IgD-negative memory B cell (primary cell): ENCODE data around the gene C12orf57. TPM values are rescaled to one million over a fixed set of nuclear protein-coding genes. Genes with fewer than 3 reads are reported as not detected.
A peak's percentile ranks its signal among the peaks of the same experiment; 100 is the strongest.

Experiments used
- H3K27ac Mint-ChIP-seq, 3 donors: one replicate each; pipeline ENCODE4 v1.8.0; 2020 to 2022; ENCODE audit warnings: mild to moderate bottlenecking in 3 of 3, mixed read lengths in 3 of 3, moderate library complexity in 1 of 3
- H3K27me3 Mint-ChIP-seq: one replicate; pipeline ENCODE4 v1.8.0; 2021; ENCODE audit warnings: mixed read lengths
- H3K36me3 Mint-ChIP-seq: one replicate; pipeline ENCODE4 v1.8.0; 2020; ENCODE audit warnings: mild to moderate bottlenecking, mixed read lengths
- H3K4me1 Mint-ChIP-seq, 3 donors: one replicate each; pipeline ENCODE4 v1.8.0; 2020 to 2022; ENCODE audit warnings: mixed read lengths in 3 of 3, mild to moderate bottlenecking in 1 of 3
- H3K4me3 Mint-ChIP-seq, 4 donors: one replicate each; pipeline ENCODE4 v1.8.0; 2020 to 2022; ENCODE audit warnings: mild to moderate bottlenecking in 4 of 4, mixed read lengths in 4 of 4, moderate library complexity in 3 of 4
- H3K9me3 Mint-ChIP-seq, 3 donors: one replicate each; pipeline ENCODE4 v1.8.0; 2020 to 2021; ENCODE audit warnings: mixed read lengths in 3 of 3, mild to moderate bottlenecking in 1 of 3
- polyA plus RNA-seq: library from polyadenylated mRNA; unstranded; fragments of 300-500 nt; fragmentation: Illumina TruSeq; gene quantifications from one replicate; pipeline ENCODE4 v1.2.3, GENCODE V29; 2021

C12orf57 gene
- polyA plus RNA-seq, 1 donor from 2014 or later: 141 TPM

GRCh38 chr12:6970096-6970527 is 26.3 kb downstream of the C12orf57 start:
- Mint-ChIP-seq H3K27me3 (no peaks in the 10 kb centered on the region), H3K4me3 (peak overlapping the region; percentile 94 to 100 (median 100)), H3K9me3 (no peaks in the 10 kb centered on the region), H3K27ac (peak overlapping the region; percentile 90 to 99 (median 99)), H3K36me3 (peaks cover 3% of the 10 kb centered on the region), H3K4me1 (peaks cover 26 to 29% (median 28%) of the 10 kb centered on the region in 3 donors)

GRCh38 chr12:6974180-6974579 is 30.4 kb downstream of the C12orf57 start:
- Mint-ChIP-seq H3K27ac (peak overlapping the region in 1 of 3 donors; percentile 73), H3K4me1 (peaks cover 17 to 23% (median 18%) of the 10 kb centered on the region in 3 donors), H3K36me3 (peaks cover 3% of the 10 kb centered on the region), H3K27me3 (no peaks in the 10 kb centered on the region), H3K4me3 (peak overlapping the region in 1 of 4 donors; percentile 94), H3K9me3 (no peaks in the 10 kb centered on the region)

- peaks cover 3% of the 10 kb centered on the region for H3K36me3 Mint-ChIP-seq
- no peaks in the 10 kb centered on the region for H3K9me3 Mint-ChIP-seq
- no peak overlapping the region for H3K27ac Mint-ChIP-seq
- H3K27me3 Mint-ChIP-seq: no peaks in the 10 kb centered on the region
- peaks cover 14 to 19% (median 16%) of the 10 kb centered on the region in 3 donors for H3K4me1 Mint-ChIP-seq
- H3K4me3 Mint-ChIP-seq: peak overlapping the region in 1 of 4 donors; percentile 14
Observed at GRCh38 chr12:6975297-6976032, 31.6 kb downstream of the C12orf57 start.

GRCh38 chr12:6977653-6978052 is 33.8 kb downstream of the C12orf57 start:
- peak overlapping the region in 1 of 3 donors; percentile 56 for H3K27ac Mint-ChIP-seq

GRCh38 chr12:6978188-6978587 is 34.4 kb downstream of the C12orf57 start:
- peaks cover 0 to 3% (median 3%) of the 10 kb centered on the region in 3 donors for H3K4me1 Mint-ChIP-seq
- peak overlapping the region in 1 of 3 donors; percentile 78 for H3K27ac Mint-ChIP-seq
- no peaks in the 10 kb centered on the region for H3K36me3 Mint-ChIP-seq
- no peaks in the 10 kb centered on the region for H3K9me3 Mint-ChIP-seq
- H3K27me3 Mint-ChIP-seq: no peaks in the 10 kb centered on the region
- H3K4me3 Mint-ChIP-seq: no peak overlapping the region

More at GRCh38 chr12:6977653-6978052, 33.8 kb downstream of the C12orf57 start:
- no peaks in the 10 kb centered on the region for H3K9me3 Mint-ChIP-seq
- H3K4me3 Mint-ChIP-seq: no peak overlapping the region
- no peaks in the 10 kb centered on the region for H3K27me3 Mint-ChIP-seq
- no peaks in the 10 kb centered on the region for H3K36me3 Mint-ChIP-seq
- H3K4me1 Mint-ChIP-seq: peaks cover 0 to 4% (median 3%) of the 10 kb centered on the region in 3 donors

- Mint-ChIP-seq H3K36me3 (no peaks in the 10 kb centered on the region), H3K27me3 (no peaks in the 10 kb centered on the region), H3K27ac (peak overlapping the region in 2 of 3 donors; percentile 21 to 78), H3K9me3 (no peaks in the 10 kb centered on the region), H3K4me3 (no peak overlapping the region), H3K4me1 (peaks cover 0 to 3% (median 3%) of the 10 kb centered on the region in 3 donors)
Observed at GRCh38 chr12:6978611-6979011, 34.8 kb downstream of the C12orf57 start.

GRCh38 chr12:6979021-6979420 is 35.2 kb downstream of the C12orf57 start:
- Mint-ChIP-seq H3K9me3 (no peaks in the 10 kb centered on the region), H3K27ac (peak overlapping the region in 2 of 3 donors; percentile 21 to 78), H3K4me1 (peaks cover 0 to 1% (median 0%) of the 10 kb centered on the region in 3 donors), H3K4me3 (no peak overlapping the region), H3K36me3 (no peaks in the 10 kb centered on the region), H3K27me3 (no peaks in the 10 kb centered on the region)

- H3K36me3 Mint-ChIP-seq: no peaks in the 10 kb centered on the region
- H3K27ac Mint-ChIP-seq: no peak overlapping the region
- no peaks in the 10 kb centered on the region for H3K27me3 Mint-ChIP-seq
Observed at GRCh38 chr12:6979453-6979852, 35.6 kb downstream of the C12orf57 start.

GRCh38 chr12:6980075-6980474 is 36.3 kb downstream of the C12orf57 start:
- H3K4me1 Mint-ChIP-seq: peaks cover 0 to 1% (median 0%) of the 10 kb centered on the region in 3 donors
- no peaks in the 10 kb centered on the region for H3K9me3 Mint-ChIP-seq
- H3K27me3 Mint-ChIP-seq: no peaks in the 10 kb centered on the region
- H3K4me3 Mint-ChIP-seq: no peak overlapping the region
- no peaks in the 10 kb centered on the region for H3K36me3 Mint-ChIP-seq
- no peak overlapping the region for H3K27ac Mint-ChIP-seq

More at GRCh38 chr12:6979453-6979852, 35.6 kb downstream of the C12orf57 start:
- Mint-ChIP-seq H3K4me1 (peaks cover 0 to 1% (median 0%) of the 10 kb centered on the region in 3 donors), H3K4me3 (no peak overlapping the region), H3K9me3 (no peaks in the 10 kb centered on the region)

GRCh38 chr12:6980740-6981139 is 36.9 kb downstream of the C12orf57 start:
- H3K36me3 Mint-ChIP-seq: no peaks in the 10 kb centered on the region
- H3K4me3 Mint-ChIP-seq: no peak overlapping the region
- peak overlapping the region in 1 of 3 donors; percentile 46 for H3K27ac Mint-ChIP-seq
- no peaks in the 10 kb centered on the region for H3K9me3 Mint-ChIP-seq
- no peaks in the 10 kb centered on the region for H3K27me3 Mint-ChIP-seq
- peaks cover 0 to 1% (median 0%) of the 10 kb centered on the region in 3 donors for H3K4me1 Mint-ChIP-seq

GRCh38 chr12:6981152-6982052 is 37.6 kb downstream of the C12orf57 start:
- peaks cover 0 to 1% (median 0%) of the 10 kb centered on the region in 3 donors for H3K4me1 Mint-ChIP-seq
- no peak overlapping the region for H3K4me3 Mint-ChIP-seq
- H3K9me3 Mint-ChIP-seq: no peaks in the 10 kb centered on the region
- H3K27me3 Mint-ChIP-seq: no peaks in the 10 kb centered on the region
- H3K36me3 Mint-ChIP-seq: no peaks in the 10 kb centered on the region
- H3K27ac Mint-ChIP-seq: peak overlapping the region in 2 of 3 donors; percentile 33 to 46

- H3K4me1 Mint-ChIP-seq: peaks cover 0 to 1% (median 0%) of the 10 kb centered on the region in 3 donors
- no peaks in the 10 kb centered on the region for H3K9me3 Mint-ChIP-seq
- H3K4me3 Mint-ChIP-seq: no peak overlapping the region
- no peaks in the 10 kb centered on the region for H3K27me3 Mint-ChIP-seq
- H3K27ac Mint-ChIP-seq: no peak overlapping the region
- H3K36me3 Mint-ChIP-seq: no peaks in the 10 kb centered on the region
Observed at GRCh38 chr12:6982532-6982931, 38.7 kb downstream of the C12orf57 start.

- Mint-ChIP-seq H3K36me3 (no peaks in the 10 kb centered on the region), H3K4me3 (no peak overlapping the region), H3K27me3 (no peaks in the 10 kb centered on the region), H3K9me3 (no peaks in the 10 kb centered on the region), H3K27ac (peak overlapping the region in 1 of 3 donors; percentile 21), H3K4me1 (peaks cover 0 to 1% (median 0%) of the 10 kb centered on the region in 3 donors)
Observed at GRCh38 chr12:6987956-6988553, 44.2 kb downstream of the C12orf57 start.
